Bronchial epithelial cell (primary cell): ENCODE data around the gene HDDC2. TPM values are rescaled to one million over a fixed set of nuclear protein-coding genes. Genes with fewer than 3 reads are reported as not detected.

ENCODE experiments used
- DNase-seq: peaks from one replicate; pipeline ENCODE4 v3.0.0-alpha.2; 2010; ENCODE audit warnings: low read depth
- FAIRE-seq: peaks from 2 replicates; lab custom pipeline; 2011; peaks lifted over from hg19 to GRCh38; lab: Jason Lieb, UNC
- H3K27me3 ChIP-seq: 2 replicates; pipeline ENCODE4 v1.5.1; 2011; ENCODE audit warnings: low read length; ENCODE audit not compliant: control insufficient read depth, insufficient read depth
- H3K36me3 ChIP-seq: 2 replicates; pipeline ENCODE4 v1.5.1; 2011; ENCODE audit warnings: low read length; ENCODE audit not compliant: control insufficient read depth, insufficient read depth
- H3K4me3 ChIP-seq: 2 replicates; pipeline ENCODE4 v1.5.1; 2011; ENCODE audit warnings: mild to moderate bottlenecking, low read depth, low read length, control low read depth
- CTCF ChIP-seq: IDR thresholded peaks from 2 replicates; pipeline ENCODE4 v1.5.1; 2011; ENCODE audit warnings: mild to moderate bottlenecking, moderate library complexity, low read length, control low read depth, inconsistent platforms; ENCODE audit not compliant: insufficient read depth, severe bottlenecking
- total RNA-seq: library from RNA; depleted of rRNA; stranded (reverse); fragments of >200 nt; gene quantifications from 2 replicates; pipeline ENCODE4 v1.2.1, GENCODE V29; 2014

HDDC2 gene
- total RNA-seq, 1 donor from 2014 or later: 86.1 TPM

- FAIRE-seq (peak; percentile 66), DNase-seq (no peak)
- peaks cover 5% of the 10 kb centered on the region for H3K36me3 ChIP-seq
- TF ChIP-seq CTCF: no peak
- H3K27me3 ChIP-seq: no peaks in the 10 kb centered on the region
- H3K4me3 ChIP-seq: no peak overlapping the region
Observed at GRCh38 chr6:125271486-125272159, 30.1 kb downstream of the HDDC2 start.

GRCh38 chr6:125270380-125270779 is 31.4 kb downstream of the HDDC2 start:
- H3K36me3 ChIP-seq: peaks cover 5% of the 10 kb centered on the region
- FAIRE-seq (no peak), DNase-seq (no peak)
- no peak for TF ChIP-seq CTCF
- no peak overlapping the region for H3K4me3 ChIP-seq
- H3K27me3 ChIP-seq: no peaks in the 10 kb centered on the region

- Histone ChIP-seq H3K27me3 (no peaks in the 10 kb centered on the region), H3K36me3 (peaks cover 4% of the 10 kb centered on the region), H3K4me3 (no peak overlapping the region)
- no peak for TF ChIP-seq CTCF
- FAIRE-seq (no peak), DNase-seq (no peak)
Observed at GRCh38 chr6:125269328-125269985, 32.3 kb downstream of the HDDC2 start.

- H3K27me3 ChIP-seq: no peaks in the 10 kb centered on the region
- FAIRE-seq (no peak), DNase-seq (no peak)
- H3K4me3 ChIP-seq: no peak overlapping the region
- TF ChIP-seq CTCF: no peak
- peaks cover 4% of the 10 kb centered on the region for H3K36me3 ChIP-seq
Observed at GRCh38 chr6:125268765-125269164, 33.0 kb downstream of the HDDC2 start.

- Histone ChIP-seq H3K27me3 (no peaks in the 10 kb centered on the region), H3K4me3 (no peak overlapping the region), H3K36me3 (peaks cover 4% of the 10 kb centered on the region)
- no peak for TF ChIP-seq CTCF
- DNase-seq (peak; percentile 43), FAIRE-seq (peak; percentile 83)
Observed at GRCh38 chr6:125267806-125268523, 33.8 kb downstream of the HDDC2 start.
